HEK293 (cell line): ENCODE results near the gene DRC3.

Experiments used
- PRDM4 ChIP-seq: fragments of 450-650 bp; formaldehyde crosslinking; IDR thresholded peaks from 2 replicates; pipeline ENCODE4 v1.5.1; 2017; ENCODE audit warnings: missing biosample characterization, missing genetic modification characterization
- PRDM6 ChIP-seq: fragments of 450-650 bp; formaldehyde crosslinking; IDR thresholded peaks from 2 replicates; pipeline ENCODE4 v1.5.1; 2017; ENCODE audit warnings: missing biosample characterization, missing genetic modification characterization
- ZBTB21 ChIP-seq: fragments of 450-650 bp; formaldehyde crosslinking; IDR thresholded peaks from 2 replicates; pipeline ENCODE4 v1.5.1; 2017; ENCODE audit warnings: missing biosample characterization, missing genetic modification characterization
- ZNF138 ChIP-seq: fragments of 450-650 bp; formaldehyde crosslinking; IDR thresholded peaks from 2 replicates; pipeline ENCODE4 v1.5.1; 2016; ENCODE audit warnings: missing biosample characterization, missing genetic modification characterization, borderline replicate concordance
- ZNF24 ChIP-seq: fragments of 450-650 bp; formaldehyde crosslinking; IDR thresholded peaks from 2 replicates; pipeline ENCODE4 v1.5.1; 2016; ENCODE audit warnings: missing biosample characterization, missing genetic modification characterization
- ZNF274 ChIP-seq, 2 experiments: fragments of 200-500 bp in 1 of 2; fragments of 450-650 bp in 1 of 2; sonication (Bioruptor generic) in 1 of 2; formaldehyde crosslinking in 1 of 2; IDR thresholded peaks; 2 replicates each; pipeline versions ENCODE4 v1.5.1 to v1.6.1; 2014 to 2016; ENCODE audit warnings: borderline replicate concordance in 1 of 2, inconsistent platforms in 1 of 2, low read length in 1 of 2, missing biosample characterization in 1 of 2, missing genetic modification characterization in 1 of 2
- ZNF362 ChIP-seq: fragments of 450-650 bp; formaldehyde crosslinking; IDR thresholded peaks from 2 replicates; pipeline ENCODE4 v1.5.1; 2016; ENCODE audit warnings: missing biosample characterization, missing genetic modification characterization
- ZNF488 ChIP-seq: fragments of 450-650 bp; formaldehyde crosslinking; IDR thresholded peaks from 2 replicates; pipeline ENCODE4 v1.5.1; 2016; ENCODE audit warnings: missing biosample characterization, missing genetic modification characterization
- ZNF561 ChIP-seq: fragments of 450-650 bp; IDR thresholded peaks from 2 replicates; pipeline ENCODE4 v1.5.1; 2018; ENCODE audit warnings: missing biosample characterization, missing genetic modification characterization, borderline replicate concordance
- ZNF600 ChIP-seq: fragments of 450-650 bp; formaldehyde crosslinking; IDR thresholded peaks from 2 replicates; pipeline ENCODE4 v1.5.1; 2016; ENCODE audit warnings: missing biosample characterization, missing genetic modification characterization
- ZNF660 ChIP-seq: fragments of 450-650 bp; IDR thresholded peaks from 2 replicates; pipeline ENCODE4 v1.5.1; 2018; ENCODE audit warnings: missing biosample characterization, mild to moderate bottlenecking, missing genetic modification characterization
- TF ChIP-seq, protein P1 (sequence below): fragments of 450-650 bp; formaldehyde crosslinking; IDR thresholded peaks from 2 replicates; pipeline ENCODE4 v1.5.1; 2016; ENCODE audit warnings: missing biosample characterization, missing genetic modification characterization
- TF ChIP-seq, protein P2 (sequence below): fragments of 450-650 bp; formaldehyde crosslinking; IDR thresholded peaks from 2 replicates; pipeline ENCODE4 v1.5.1; 2016; ENCODE audit warnings: missing biosample characterization, missing genetic modification characterization

DNA sequence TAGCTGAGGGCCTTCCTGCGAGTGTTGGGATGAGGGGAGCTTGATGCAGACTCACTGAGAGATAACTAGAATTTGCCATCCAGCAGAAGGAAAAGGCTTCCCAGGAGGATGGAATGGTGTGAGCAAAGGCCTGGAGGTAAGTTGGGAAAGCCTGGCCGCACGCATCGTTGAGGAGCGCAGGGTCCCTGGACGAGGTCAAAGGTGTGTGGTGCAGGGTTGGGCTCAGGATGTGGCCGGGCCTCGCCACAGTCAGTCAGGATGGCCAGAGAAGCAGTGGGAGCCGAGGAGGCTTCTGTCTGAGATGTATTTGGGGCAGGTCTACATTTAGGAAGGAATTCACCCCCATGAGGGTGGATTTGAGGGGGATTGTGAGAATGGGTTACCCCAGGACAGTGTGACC is 16.4 kb downstream of the DRC3 start:
- TF ChIP-seq ZNF24 (tag by site-specific recombination) (no peak), ZNF274 (IDR thresholded peaks at IDR 0.05; ENCODE audit: low read length) (no peak), ZNF274 (tag by site-specific recombination; IDR thresholded peaks at IDR 0.05; ENCODE audit: borderline replicate concordance) (no peak), ZBTB21 (tag by site-specific recombination) (no peak), ZNF138 (no peak), ZNF362 (no peak), ZNF660 (tag by site-specific recombination) (no peak), PRDM6 (tag by site-specific recombination) (no peak), ZNF561 (tag by site-specific recombination) (no peak), PRDM4 (no peak), ZNF488 (tag by site-specific recombination) (no peak), ZNF600 (no peak)
- TF ChIP-seq, protein P1, sequence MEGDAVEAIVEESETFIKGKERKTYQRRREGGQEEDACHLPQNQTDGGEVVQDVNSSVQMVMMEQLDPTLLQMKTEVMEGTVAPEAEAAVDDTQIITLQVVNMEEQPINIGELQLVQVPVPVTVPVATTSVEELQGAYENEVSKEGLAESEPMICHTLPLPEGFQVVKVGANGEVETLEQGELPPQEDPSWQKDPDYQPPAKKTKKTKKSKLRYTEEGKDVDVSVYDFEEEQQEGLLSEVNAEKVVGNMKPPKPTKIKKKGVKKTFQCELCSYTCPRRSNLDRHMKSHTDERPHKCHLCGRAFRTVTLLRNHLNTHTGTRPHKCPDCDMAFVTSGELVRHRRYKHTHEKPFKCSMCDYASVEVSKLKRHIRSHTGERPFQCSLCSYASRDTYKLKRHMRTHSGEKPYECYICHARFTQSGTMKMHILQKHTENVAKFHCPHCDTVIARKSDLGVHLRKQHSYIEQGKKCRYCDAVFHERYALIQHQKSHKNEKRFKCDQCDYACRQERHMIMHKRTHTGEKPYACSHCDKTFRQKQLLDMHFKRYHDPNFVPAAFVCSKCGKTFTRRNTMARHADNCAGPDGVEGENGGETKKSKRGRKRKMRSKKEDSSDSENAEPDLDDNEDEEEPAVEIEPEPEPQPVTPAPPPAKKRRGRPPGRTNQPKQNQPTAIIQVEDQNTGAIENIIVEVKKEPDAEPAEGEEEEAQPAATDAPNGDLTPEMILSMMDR: no peak
- TF ChIP-seq, protein P2, sequence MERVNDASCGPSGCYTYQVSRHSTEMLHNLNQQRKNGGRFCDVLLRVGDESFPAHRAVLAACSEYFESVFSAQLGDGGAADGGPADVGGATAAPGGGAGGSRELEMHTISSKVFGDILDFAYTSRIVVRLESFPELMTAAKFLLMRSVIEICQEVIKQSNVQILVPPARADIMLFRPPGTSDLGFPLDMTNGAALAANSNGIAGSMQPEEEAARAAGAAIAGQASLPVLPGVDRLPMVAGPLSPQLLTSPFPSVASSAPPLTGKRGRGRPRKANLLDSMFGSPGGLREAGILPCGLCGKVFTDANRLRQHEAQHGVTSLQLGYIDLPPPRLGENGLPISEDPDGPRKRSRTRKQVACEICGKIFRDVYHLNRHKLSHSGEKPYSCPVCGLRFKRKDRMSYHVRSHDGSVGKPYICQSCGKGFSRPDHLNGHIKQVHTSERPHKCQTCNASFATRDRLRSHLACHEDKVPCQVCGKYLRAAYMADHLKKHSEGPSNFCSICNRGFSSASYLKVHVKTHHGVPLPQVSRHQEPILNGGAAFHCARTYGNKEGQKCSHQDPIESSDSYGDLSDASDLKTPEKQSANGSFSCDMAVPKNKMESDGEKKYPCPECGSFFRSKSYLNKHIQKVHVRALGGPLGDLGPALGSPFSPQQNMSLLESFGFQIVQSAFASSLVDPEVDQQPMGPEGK (tag by site-specific recombination): no peak
